ENCODE data around the gene CYREN. TPM values are rescaled to one million over a fixed set of nuclear protein-coding genes. Genes with fewer than 3 reads are reported as not detected.

CYREN gene
- total RNA-seq, 1 donor from 2014 or later: 44.4 TPM

- peaks cover 36% of the 10 kb centered on the region for H3K4me1 Mint-ChIP-seq
- H3K27me3 Mint-ChIP-seq (ENCODE audit: low read depth): no peaks in the 10 kb centered on the region
- no peak for DNase-seq (ENCODE audit: low spot score in 2 of 2, unreplicated experiment in 2 of 2)
- no peak for TF ChIP-seq CTCF (IDR thresholded peaks at IDR 0.05; ENCODE audit: unreplicated experiment)
- H3K36me3 Mint-ChIP-seq: peaks cover 31% of the 10 kb centered on the region
- H3K4me3 Mint-ChIP-seq: no peak overlapping the region
- H3K27ac Mint-ChIP-seq: no peak overlapping the region
- peaks cover 6% of the 10 kb centered on the region for H3K9me3 Mint-ChIP-seq
Measured at GRCh38 chr7:135167365-135167917, 3.1 kb downstream of the CYREN start.

GRCh38 chr7:135166338-135166990 lies 4.0 kb downstream of the CYREN start:
- peaks cover 9% of the 10 kb centered on the region for H3K9me3 Mint-ChIP-seq
- H3K27me3 Mint-ChIP-seq (ENCODE audit: low read depth): no peaks in the 10 kb centered on the region
- DNase-seq (ENCODE audit: low spot score in 2 of 2, unreplicated experiment in 2 of 2): no peak
- no peak overlapping the region for H3K4me3 Mint-ChIP-seq
- no peak overlapping the region for H3K27ac Mint-ChIP-seq
- H3K36me3 Mint-ChIP-seq: peaks cover 37% of the 10 kb centered on the region
- no peak for TF ChIP-seq CTCF (IDR thresholded peaks at IDR 0.05; ENCODE audit: unreplicated experiment)
- H3K4me1 Mint-ChIP-seq: peaks cover 27% of the 10 kb centered on the region

GRCh38 chr7:135165862-135166261 lies 4.6 kb downstream of the CYREN start:
- H3K4me3 Mint-ChIP-seq: no peak overlapping the region
- H3K27me3 Mint-ChIP-seq (ENCODE audit: low read depth): no peaks in the 10 kb centered on the region
- peaks cover 27% of the 10 kb centered on the region for H3K4me1 Mint-ChIP-seq
- peaks cover 9% of the 10 kb centered on the region for H3K9me3 Mint-ChIP-seq
- no peak for TF ChIP-seq CTCF (IDR thresholded peaks at IDR 0.05; ENCODE audit: unreplicated experiment)
- peaks cover 44% of the 10 kb centered on the region for H3K36me3 Mint-ChIP-seq
- no peak for DNase-seq (ENCODE audit: low spot score in 2 of 2, unreplicated experiment in 2 of 2)
- H3K27ac Mint-ChIP-seq: no peak overlapping the region

GRCh38 chr7:135164357-135165061 lies 6.0 kb downstream of the CYREN start:
- Mint-ChIP-seq H3K27me3 (ENCODE audit: low read depth) (no peaks in the 10 kb centered on the region), H3K9me3 (peaks cover 9% of the 10 kb centered on the region), H3K36me3 (peaks cover 48% of the 10 kb centered on the region), H3K4me1 (peaks cover 30% of the 10 kb centered on the region), H3K27ac (peak overlapping the region; percentile 36), H3K4me3 (no peak overlapping the region)
- no peak for DNase-seq (ENCODE audit: low spot score in 2 of 2, unreplicated experiment in 2 of 2)
- no peak for TF ChIP-seq CTCF (IDR thresholded peaks at IDR 0.05; ENCODE audit: unreplicated experiment)

GRCh38 chr7:135162382-135163001 lies 8.0 kb downstream of the CYREN start:
- peaks cover 9% of the 10 kb centered on the region for H3K9me3 Mint-ChIP-seq
- no peak overlapping the region for H3K4me3 Mint-ChIP-seq
- no peak for TF ChIP-seq CTCF (IDR thresholded peaks at IDR 0.05; ENCODE audit: unreplicated experiment)
- peaks cover 15% of the 10 kb centered on the region for H3K4me1 Mint-ChIP-seq
- DNase-seq (ENCODE audit: low spot score in 2 of 2, unreplicated experiment in 2 of 2): no peak
- H3K27me3 Mint-ChIP-seq (ENCODE audit: low read depth): no peaks in the 10 kb centered on the region
- peaks cover 38% of the 10 kb centered on the region for H3K36me3 Mint-ChIP-seq
- no peak overlapping the region for H3K27ac Mint-ChIP-seq

Data from mesothelial cell of epicardium (in vitro differentiated cells).